SKM-1 treated with dmso at 0.1 percent for 144 hours (cell line): Measurements from ENCODE around the gene THSD8.

Experiments
- DNase-seq: peaks from one replicate; lab custom pipeline; 2025; ENCODE audit not compliant: unreplicated experiment; lab: John Stamatoyannopoulos, UW

Gene THSD8

DNA sequence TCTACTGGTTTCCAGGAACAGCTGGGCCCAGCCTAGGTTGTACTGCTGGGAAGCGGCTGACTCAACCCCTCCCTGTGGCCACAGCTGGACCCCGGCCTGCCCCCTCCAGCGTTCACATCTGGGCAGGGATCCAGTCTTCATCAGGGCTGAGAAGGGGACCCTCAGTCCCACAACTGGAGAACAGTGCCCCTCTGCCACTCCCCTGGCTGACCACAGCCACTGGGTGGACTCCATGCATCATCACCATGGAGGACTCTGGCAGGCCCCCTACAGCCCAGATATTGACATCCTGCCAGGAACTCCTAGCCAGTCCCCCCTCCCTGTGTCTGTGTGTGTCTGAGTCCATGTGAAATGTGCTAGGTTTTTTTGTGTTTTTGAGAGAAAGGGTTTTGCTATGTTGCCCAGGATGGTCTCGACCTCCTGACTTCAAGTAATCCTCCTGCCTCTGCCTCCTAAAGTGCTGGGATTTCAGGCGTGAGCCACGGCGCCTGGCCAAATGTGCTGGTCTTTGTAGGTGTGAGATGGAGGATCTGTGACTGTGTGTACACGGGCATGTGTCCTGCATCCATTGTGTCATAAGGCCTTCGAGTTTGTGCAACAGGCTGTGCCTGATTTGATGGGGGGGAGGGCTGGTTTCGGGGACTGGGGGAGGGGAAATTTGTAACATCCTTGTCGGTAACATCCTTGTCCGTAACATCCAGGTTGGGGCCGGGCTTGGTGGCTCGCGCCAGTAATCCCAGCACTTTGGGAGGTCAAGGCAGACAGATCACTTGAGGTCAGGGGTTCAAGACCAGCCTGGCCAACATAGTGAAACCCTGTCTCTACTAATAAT, 22.5 kb upstream of the THSD8 start:
- DNase-seq, result no peak

DNA sequence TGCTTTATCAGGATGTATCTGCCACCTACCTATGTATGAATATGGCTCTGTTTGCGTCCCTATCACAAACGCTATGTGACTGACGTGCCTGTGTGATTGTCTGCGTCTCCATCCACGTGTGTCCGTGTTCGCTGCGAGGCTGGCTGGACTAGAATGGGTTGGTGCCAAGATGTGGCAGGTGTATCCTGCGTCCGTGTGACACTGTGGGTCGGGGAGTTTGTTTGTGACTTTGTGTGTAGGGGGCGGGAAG, 19.8 kb upstream of the THSD8 start:
- DNase-seq, result no peak

DNA sequence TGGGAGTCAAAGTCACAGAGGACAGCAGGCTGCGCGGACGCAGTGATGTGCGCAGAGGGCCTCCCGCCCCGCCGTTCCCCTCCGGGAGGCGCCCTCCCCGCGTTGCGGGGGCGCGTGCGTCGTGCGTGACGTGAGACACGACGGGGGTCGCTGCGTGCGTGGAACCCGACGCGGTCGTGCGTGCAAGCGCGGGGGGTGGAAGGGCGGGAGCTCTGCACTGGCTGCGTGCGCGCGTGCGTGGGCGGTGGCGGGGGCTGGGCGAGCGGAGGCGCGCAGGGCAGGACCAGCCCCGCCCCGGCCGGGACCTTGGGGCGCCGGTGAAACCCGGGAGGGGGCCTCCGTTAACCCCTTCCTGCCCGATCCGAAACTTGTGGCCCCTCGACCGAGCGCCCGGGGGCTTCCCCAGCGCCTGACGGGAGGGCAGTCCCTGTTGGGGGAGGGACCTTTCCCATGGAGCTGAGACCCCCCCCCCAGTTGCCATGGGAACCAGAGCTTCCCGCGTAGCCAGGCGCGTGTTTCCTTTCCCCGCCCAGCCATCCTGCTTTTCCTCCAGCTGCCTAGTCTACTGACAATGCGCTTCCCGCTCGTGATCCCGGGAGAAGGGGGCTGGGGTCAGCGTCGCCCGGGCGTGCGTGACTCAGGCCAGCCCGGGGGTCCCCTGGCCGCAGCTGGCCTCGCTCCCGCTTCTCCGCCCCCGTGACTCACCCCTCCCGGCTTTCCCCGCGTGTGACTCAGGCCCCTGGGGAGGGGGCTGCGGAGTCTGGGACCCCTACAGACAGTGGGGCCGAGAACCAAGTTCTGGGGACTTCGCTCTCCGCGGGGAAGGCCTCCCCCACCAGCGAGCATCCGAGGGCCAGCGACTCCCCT, 19.2 kb upstream of the THSD8 start:
- no peak for DNase-seq

DNA sequence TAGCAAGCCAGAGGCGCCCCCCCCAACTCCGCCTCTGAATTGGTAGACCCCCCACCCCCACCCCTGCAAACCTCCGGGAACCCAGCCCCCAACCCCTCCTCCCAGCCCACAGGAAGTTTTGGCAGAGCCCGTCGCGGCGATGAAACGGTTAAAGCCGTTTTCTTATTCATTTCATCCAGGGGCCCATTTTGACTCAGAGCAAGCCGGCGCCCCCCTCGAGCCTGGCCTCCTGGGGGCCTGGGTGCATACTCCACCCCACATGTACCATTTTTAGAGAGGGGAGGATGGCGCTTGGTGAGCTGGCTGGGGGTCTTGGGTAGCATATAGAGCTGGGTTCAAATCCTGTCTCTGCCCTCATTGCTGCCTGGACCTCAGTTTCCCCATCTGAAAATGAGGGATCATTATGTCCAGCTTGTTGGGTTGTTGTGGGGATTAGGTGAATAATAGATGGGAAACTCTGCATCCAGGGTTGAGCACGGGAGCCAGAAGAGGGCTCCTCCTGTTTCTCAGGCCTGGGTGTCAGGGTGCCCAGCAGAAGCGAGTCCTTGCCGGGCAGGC, 18.5 kb upstream of the THSD8 start:
- no peak for DNase-seq

- no peak for DNase-seq
Observed at GRCh38 chr19:12783849-12784393, 17.9 kb upstream of the THSD8 start.

- DNase-seq, result no peak
Observed at GRCh38 chr19:12784394-12784870, 17.4 kb upstream of the THSD8 start.

- DNase-seq, result no peak
Observed at GRCh38 chr19:12784871-12785430, 16.9 kb upstream of the THSD8 start.

- DNase-seq, result peak; percentile 71
Observed at GRCh38 chr19:12785431-12786031, 16.3 kb upstream of the THSD8 start.

- DNase-seq, result peak; percentile 72
Observed at GRCh38 chr19:12786141-12786870, 15.6 kb upstream of the THSD8 start.

GRCh38 chr19:12786952-12787351, 14.9 kb upstream of the THSD8 start:
- no peak for DNase-seq

DNA sequence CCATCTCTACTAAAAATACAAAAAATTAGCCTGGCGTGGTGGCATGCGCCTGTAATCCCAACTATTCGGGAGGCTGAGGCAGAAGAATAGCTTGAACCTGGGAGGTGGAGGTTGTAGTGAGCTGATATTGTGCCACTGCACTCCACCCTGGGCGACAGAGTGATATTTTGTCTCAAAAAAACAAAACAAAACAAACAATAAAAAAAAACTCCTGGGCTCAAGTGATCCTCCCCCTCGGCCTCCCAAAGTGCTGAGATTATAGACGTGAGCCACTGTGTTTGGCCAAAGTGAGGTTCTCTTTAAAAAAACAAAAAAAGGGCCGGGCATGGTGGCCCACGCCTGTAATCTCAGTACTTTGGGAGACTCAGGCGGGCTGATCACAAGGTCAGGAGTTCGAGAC, 14.4 kb upstream of the THSD8 start:
- no peak for DNase-seq

DNA sequence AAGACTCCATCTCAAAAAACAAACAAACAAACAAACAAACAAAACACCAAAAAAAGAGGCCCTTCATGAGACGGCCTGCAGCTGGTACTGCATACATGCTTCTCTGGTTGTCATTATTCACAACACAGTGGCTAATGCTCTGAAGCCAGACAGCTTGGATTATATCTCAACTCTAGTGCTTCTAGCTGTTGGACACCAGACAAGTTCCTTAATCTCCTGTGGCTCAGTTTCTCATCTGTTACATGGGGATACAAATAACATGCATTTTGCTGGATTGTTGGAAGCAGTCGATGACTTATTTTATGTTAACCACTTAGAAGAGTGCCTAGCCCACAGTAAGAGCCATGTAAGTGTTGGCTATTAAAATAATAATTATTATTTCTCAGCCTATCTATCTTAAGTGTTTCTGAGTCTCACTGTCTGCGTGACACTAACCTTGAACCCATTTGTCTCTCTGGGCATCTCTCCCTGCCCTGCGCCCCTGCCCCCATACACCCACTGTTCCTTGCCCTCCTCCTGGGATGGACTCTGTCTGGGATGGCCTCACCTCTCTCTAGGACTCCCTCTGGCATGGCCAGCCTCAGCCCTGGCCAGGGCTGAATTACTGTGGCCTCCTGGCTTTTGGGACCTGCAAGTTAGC, 13.7 kb upstream of the THSD8 start:
- no peak for DNase-seq

DNA sequence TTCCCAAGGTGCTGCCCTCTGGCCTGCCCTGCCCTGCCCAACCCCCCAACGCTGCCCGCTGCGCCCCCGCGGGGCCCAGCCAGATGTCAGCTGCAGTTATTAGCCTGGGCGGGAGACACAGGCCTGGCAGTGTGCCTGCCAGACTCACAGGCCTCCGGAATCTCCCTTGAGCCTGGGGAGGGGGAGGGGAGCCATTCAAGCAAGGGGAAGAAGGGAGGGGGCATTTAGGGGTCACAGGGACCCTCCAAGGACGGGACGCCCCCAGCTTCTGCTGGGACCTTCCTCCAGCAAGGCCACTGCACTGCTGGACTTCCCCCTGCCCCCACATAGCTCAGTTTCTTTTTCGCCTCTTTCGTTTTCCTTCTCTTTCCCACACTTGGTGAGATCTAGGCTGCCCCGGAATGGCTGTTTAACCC, 13.2 kb upstream of the THSD8 start:
- no peak for DNase-seq

GRCh38 chr19:12789098-12789903, 12.6 kb upstream of the THSD8 start:
- no peak for DNase-seq

GRCh38 chr19:12789904-12790619, 11.8 kb upstream of the THSD8 start:
- DNase-seq, result peak; percentile 97

GRCh38 chr19:12790628-12791344, 11.1 kb upstream of the THSD8 start:
- no peak for DNase-seq

DNA sequence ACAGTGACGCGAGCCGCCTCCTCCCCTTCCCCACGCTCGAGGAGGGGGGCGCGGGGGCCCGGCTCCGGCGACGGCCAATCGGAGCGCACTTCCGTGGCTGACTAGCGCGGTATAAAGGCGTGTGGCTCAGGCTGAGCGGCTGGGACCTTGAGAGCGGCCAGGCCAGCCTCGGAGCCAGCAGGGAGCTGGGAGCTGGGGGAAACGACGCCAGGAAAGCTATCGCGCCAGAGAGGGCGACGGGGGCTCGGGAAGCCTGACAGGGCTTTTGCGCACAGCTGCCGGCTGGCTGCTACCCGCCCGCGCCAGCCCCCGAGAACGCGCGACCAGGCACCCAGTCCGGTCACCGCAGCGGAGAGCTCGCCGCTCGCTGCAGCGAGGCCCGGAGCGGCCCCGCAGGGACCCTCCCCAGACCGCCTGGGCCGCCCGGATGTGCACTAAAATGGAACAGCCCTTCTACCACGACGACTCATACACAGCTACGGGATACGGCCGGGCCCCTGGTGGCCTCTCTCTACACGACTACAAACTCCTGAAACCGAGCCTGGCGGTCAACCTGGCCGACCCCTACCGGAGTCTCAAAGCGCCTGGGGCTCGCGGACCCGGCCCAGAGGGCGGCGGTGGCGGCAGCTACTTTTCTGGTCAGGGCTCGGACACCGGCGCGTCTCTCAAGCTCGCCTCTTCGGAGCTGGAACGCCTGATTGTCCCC, 10.4 kb upstream of the THSD8 start, which contains the start of gene JUNB:
JUNB (plus strand) TSS at position 142 of the 706 bp plus-strand sequence; CDS start at position 428, 286 bp downstream.
- DNase-seq, result peak; percentile 87
